HG02798 (cell line): ENCODE measurements around the gene BHMT.
"Not testable (repeated sequence)": the region's sequence is repeated elsewhere in the genome, so short reads cannot be mapped to it uniquely, and the experiment has no call there.

Experiments
- ATAC-seq: cut with Tn5 transposase; IDR thresholded peaks from one replicate; pipeline ENCODE4 v1.9.1; 2021; ENCODE audit warnings: mild to moderate bottlenecking; ENCODE audit not compliant: unreplicated experiment, poor library complexity

The BHMT gene

DNA sequence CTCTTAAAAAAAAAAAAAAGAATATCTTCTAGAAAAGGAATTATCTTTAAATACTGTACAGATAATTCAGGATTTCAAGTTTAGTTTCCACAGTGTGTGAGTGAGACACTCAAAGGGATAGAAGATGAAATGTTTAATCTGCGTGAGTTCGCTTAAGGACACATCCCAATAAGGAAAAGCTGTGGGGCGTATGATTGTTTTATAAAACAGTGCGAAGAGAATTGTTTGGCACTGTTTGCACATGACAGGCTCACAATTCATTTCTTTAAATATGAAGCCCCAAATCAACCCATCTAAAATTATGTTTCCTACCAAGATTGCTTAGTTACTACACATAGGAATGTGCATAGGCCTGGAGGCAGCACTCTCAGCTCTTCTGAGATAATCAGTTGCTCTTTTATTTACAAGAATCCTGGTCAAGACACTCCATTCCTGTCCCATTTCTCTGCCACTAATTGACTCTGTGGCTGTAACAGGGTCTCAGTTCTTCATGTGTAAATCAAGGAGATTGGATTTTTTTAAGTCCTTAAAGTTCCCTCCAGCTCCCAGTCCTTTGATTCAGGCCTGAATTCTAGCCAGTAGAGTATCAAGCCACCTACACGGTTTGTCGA lies 60.1 kb downstream of the BHMT start:
- ATAC-seq: no peak

DNA sequence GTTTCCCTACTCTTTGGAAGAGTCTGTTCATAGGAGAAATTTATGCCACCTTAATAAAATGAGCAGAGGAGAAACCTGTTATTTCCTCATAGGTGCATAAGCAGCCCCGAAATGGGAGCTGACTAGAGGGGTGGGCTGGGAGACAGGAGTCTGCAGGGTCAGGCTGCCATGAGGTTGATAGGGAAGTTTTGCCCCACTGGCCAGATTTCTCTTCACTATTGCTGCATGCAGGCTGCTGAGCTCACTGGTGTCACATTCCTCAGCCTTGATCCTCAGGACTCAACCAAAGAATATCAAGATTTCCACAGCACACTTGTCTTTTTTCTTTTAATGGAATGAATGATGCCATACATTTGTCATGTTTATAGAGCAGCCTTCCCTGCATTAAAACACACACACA lies 60.7 kb downstream of the BHMT start:
- ATAC-seq: no peak

DNA sequence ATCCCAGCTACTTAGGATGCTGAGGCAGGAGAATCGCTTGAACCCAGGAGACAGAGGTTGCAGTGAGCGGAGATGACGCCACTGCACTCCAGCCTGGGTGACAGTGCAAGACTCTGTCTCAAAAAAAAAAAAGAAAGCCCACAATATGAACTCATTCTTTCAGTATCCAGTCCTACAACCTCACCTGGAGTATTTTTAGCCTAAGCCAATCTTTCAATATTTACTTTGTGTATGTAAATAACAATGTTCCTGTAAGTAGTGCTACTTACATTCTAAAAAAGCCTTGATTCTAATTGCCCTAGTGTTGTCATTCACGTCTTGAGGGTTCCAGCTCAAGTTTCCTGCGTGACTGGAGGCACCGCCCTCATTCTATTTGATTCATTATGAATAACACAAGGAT lies 62.0 kb downstream of the BHMT start:
- ATAC-seq: no peak

DNA sequence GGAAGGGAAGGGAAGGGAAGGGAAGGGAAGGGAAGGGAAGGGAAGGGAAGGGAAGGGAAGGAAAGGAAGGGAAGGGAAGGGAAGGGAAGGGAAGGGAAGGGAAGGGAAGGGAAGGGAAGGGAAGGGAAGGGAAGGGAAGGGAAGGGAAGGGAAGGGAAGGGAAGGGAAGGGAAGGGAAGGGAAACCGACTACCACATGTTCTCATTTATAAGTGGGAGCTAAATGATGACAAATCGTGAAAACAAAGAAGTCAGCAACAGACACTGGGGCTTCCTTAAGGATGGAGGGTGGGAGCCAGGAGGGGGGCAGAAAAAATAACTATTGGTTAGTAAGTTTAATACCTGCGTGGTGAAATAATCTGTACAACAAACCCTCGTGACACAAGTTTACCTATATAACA lies 68.8 kb downstream of the BHMT start:
- ATAC-seq: not testable (repeated sequence)

DNA sequence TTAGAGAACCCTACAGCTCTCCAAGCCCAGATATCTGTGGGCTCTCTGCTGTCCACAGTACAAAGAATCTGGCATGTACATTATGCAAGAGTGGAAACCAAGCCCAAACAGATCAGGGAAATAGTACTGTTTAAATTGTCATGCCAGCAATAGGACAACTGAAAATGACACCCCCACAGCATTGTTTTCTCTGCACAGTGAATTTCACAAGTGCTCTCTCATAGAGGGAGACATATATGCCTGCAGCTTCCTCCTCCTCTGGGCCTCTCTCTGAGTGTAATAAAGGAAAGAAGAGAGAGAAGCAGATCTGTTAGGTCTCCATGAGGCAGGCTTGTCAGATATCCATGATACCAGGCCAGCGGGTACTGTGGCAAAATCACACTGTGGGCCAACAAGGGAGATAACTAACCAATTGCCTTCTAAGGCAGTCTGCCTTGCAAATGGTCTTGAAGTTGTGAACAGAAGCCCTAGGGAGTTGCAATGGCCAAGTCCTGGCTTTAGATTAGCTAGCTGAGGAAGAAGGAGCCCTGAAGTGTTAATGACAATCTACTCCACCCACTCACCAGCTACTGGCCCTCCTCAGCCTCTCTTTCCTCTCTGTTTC lies 69.9 kb downstream of the BHMT start:
- no peak for ATAC-seq
